ENCODE data around the gene RO60.

RO60 gene

DNA sequence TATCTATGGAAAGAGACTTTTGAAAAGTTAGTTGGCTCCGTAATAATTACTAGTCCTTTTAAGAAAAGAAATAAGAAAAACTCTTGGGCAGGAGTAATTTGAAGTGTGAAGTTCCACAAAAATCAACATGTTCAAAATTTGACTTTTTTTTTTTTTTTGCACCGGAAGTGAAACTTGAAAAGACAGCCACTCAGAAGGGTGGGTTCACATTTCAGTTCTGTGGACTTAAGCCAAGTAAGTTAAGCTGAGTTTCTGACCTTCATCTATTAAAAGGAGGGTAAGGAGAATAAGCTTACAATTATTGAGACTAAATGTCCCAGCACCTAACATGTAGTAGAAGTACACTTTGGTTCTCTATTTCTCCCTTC, 11.0 kb downstream of the RO60 start:
- Mint-ChIP-seq H3K27ac (peak overlapping the region; percentile 19), H3K4me1 (peaks cover 32% of the 10 kb centered on the region), H3K4me3 (no peak overlapping the region), H3K36me3 (peaks cover 1% of the 10 kb centered on the region), H3K27me3 (no peaks in the 10 kb centered on the region), H3K9me3 (no peaks in the 10 kb centered on the region)
- DNase-seq (ENCODE audit: low spot score in 2 of 2), result no peak
- ATAC-seq (ENCODE audit: low read depth), result peak; percentile 57

- Mint-ChIP-seq H3K27me3 (no peaks in the 10 kb centered on the region), H3K9me3 (no peaks in the 10 kb centered on the region), H3K36me3 (peaks cover 1% of the 10 kb centered on the region), H3K4me1 (peaks cover 29% of the 10 kb centered on the region), H3K27ac (peak overlapping the region; percentile 35), H3K4me3 (no peak overlapping the region)
- no peak for DNase-seq (ENCODE audit: low spot score in 2 of 2)
- peak; percentile 28 for ATAC-seq (ENCODE audit: low read depth)
Measured at GRCh38 chr1:193070942-193071341, 11.5 kb downstream of the RO60 start.

DNA sequence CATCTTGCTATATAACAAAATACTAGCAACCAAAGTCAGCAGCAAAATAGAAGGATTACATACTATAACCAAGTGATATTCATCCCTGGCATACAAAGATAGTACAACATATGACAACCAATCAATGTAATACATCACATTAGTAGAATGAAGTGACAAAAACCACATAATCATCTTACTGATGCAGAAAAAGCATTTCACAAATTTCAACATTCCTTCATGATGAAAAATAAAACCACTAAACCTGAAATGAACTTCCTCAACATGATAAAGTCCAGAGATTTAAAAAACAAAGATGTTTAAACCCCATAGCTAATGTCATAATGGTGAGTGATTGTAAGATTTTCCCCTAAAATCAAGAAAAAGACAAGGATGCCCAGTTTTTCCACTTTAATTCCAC, 18.6 kb downstream of the RO60 start:
- H3K27ac Mint-ChIP-seq, result no peak overlapping the region
- no peaks in the 10 kb centered on the region for H3K27me3 Mint-ChIP-seq
- peaks cover 25% of the 10 kb centered on the region for H3K36me3 Mint-ChIP-seq
- H3K9me3 Mint-ChIP-seq, result no peaks in the 10 kb centered on the region
- no peak for ATAC-seq (ENCODE audit: low read depth)
- no peak overlapping the region for H3K4me3 Mint-ChIP-seq
- no peak for DNase-seq (ENCODE audit: low spot score in 2 of 2)
- no peaks in the 10 kb centered on the region for H3K4me1 Mint-ChIP-seq

- Mint-ChIP-seq H3K4me3 (no peak overlapping the region), H3K4me1 (no peaks in the 10 kb centered on the region), H3K27ac (no peak overlapping the region), H3K9me3 (no peaks in the 10 kb centered on the region), H3K36me3 (peaks cover 28% of the 10 kb centered on the region), H3K27me3 (no peaks in the 10 kb centered on the region)
- DNase-seq (ENCODE audit: low spot score in 2 of 2), result no peak
- no peak for ATAC-seq (ENCODE audit: low read depth)
Measured at GRCh38 chr1:193079187-193079586, 19.8 kb downstream of the RO60 start.

DNA sequence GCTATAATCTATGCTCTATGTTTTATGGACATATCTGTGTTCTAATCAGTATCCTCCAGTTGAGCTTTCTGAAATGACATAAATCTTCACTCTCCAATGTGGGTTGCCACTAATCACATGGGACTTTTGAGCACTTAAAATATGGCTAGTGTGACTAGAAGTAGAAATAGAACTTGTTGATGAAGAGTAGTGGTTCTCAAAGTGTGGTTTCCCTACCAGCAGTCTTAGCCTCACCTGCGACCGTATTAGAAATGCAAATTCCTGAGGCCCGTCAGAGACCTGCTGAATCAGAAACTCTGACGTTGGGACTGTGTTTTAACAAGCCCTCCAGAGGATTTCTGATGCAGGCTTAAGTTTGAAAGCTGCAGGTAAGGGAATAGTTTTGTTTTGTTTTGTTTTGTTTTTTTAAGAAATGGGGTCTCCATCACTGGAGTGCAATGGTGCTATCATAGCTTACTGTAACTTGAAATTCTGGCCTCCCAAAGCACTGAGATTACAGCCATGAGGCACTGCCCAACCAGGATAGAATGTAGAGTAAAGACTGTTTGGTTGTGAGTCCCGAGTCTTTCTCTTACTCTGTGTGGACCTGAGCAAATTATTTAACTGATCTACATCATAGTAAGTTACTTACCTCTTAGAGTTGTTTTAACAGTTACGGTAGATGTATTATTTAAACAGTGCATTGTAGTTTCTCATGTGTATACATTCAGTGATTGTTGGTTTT, 24.1 kb downstream of the RO60 start:
- Mint-ChIP-seq H3K27me3 (no peaks in the 10 kb centered on the region), H3K27ac (peak overlapping the region; percentile 84), H3K36me3 (peaks cover 23% of the 10 kb centered on the region), H3K4me3 (no peak overlapping the region), H3K4me1 (no peaks in the 10 kb centered on the region), H3K9me3 (no peaks in the 10 kb centered on the region)
- DNase-seq (ENCODE audit: low spot score in 2 of 2) (peak in 1 of 2 donors; percentile 13), ATAC-seq (ENCODE audit: low read depth) (peak; percentile 91)

DNA sequence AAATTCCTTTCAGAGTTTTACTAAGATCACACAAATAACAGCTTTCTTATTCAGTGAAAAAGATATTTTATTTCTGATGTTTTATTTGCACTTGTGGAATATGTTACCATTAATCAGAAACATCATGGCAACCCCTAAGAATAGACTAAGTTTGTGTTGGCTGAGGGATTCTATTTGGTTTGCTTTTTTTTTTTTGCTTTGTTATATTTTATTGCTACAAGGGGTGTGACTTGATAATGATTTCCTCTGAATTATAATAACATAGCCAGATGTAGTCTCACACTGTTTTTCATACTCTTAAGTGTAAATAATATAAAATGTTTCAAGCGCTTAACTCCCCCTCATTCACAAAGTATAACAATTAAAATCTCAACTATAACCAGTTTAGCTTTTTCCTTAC, 25.9 kb downstream of the RO60 start:
- Mint-ChIP-seq H3K27ac (peak overlapping the region; percentile 65), H3K9me3 (no peaks in the 10 kb centered on the region), H3K27me3 (no peaks in the 10 kb centered on the region), H3K36me3 (peaks cover 13% of the 10 kb centered on the region), H3K4me1 (no peaks in the 10 kb centered on the region), H3K4me3 (no peak overlapping the region)
- ATAC-seq (ENCODE audit: low read depth) (no peak), DNase-seq (ENCODE audit: low spot score in 2 of 2) (no peak)

GRCh38 chr1:193086342-193086741, 26.9 kb downstream of the RO60 start:
- H3K27ac Mint-ChIP-seq, result no peak overlapping the region

DNA sequence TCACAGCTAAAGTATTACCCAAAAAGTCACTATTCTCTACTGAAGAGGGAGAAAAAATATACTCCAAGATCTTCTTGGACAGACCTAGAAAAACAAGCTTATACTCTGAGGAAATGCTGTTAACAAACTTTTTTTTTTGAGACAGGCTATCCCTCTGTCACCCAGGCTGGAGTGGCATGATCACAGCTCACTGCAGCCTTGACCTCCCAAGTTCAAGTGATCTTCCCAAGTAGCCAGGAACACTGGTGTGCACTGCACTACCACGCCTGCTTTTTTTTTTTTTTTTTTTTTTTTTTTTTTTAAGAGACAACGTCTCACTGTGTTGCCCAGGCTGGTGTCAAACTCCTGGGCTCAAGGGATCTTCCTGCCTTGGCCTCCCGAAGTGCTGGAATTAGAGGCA, 28.5 kb downstream of the RO60 start:
- Mint-ChIP-seq H3K27me3 (no peaks in the 10 kb centered on the region), H3K4me3 (no peak overlapping the region), H3K9me3 (no peaks in the 10 kb centered on the region), H3K36me3 (peaks cover 9% of the 10 kb centered on the region), H3K27ac (no peak overlapping the region), H3K4me1 (no peaks in the 10 kb centered on the region)
- DNase-seq (ENCODE audit: low spot score in 2 of 2), result no peak
- ATAC-seq (ENCODE audit: low read depth), result no peak

More at GRCh38 chr1:193086342-193086741, 26.9 kb downstream of the RO60 start:
- H3K36me3 Mint-ChIP-seq, result peaks cover 11% of the 10 kb centered on the region
- no peaks in the 10 kb centered on the region for H3K4me1 Mint-ChIP-seq
- no peaks in the 10 kb centered on the region for H3K27me3 Mint-ChIP-seq
- H3K9me3 Mint-ChIP-seq, result no peaks in the 10 kb centered on the region
- ATAC-seq (ENCODE audit: low read depth) (no peak), DNase-seq (ENCODE audit: low spot score in 2 of 2) (no peak)
- no peak overlapping the region for H3K4me3 Mint-ChIP-seq

DNA sequence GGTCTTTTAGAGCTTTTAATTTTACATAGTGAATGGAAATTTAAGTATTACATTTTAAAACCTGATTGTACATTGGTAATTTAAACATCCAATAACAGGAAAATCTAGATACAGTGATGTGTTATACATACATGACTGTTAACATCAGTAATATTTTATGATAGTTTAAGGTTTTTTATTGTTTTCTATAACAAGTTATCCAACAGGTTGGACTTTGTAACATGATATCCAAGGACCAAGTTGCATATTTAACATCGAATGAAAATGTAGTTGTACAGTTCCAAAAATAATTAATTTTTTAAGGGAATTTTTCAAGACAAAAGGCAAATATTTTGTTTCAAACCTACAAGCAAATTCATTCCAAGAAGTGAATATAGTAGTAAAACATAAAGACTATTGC, 31.5 kb downstream of the RO60 start:
- ATAC-seq (ENCODE audit: low read depth) (no peak), DNase-seq (ENCODE audit: low spot score in 2 of 2) (no peak)
- Mint-ChIP-seq H3K27ac (no peak overlapping the region), H3K36me3 (no peaks in the 10 kb centered on the region), H3K4me1 (no peaks in the 10 kb centered on the region), H3K9me3 (no peaks in the 10 kb centered on the region), H3K27me3 (no peaks in the 10 kb centered on the region), H3K4me3 (no peak overlapping the region)

- H3K27ac Mint-ChIP-seq, result peak overlapping the region; percentile 20
Measured at GRCh38 chr1:193094112-193094511, 34.7 kb downstream of the RO60 start.

GRCh38 chr1:193102662-193103061, 43.2 kb downstream of the RO60 start:
- H3K4me3 Mint-ChIP-seq, result no peak overlapping the region
- no peaks in the 10 kb centered on the region for H3K9me3 Mint-ChIP-seq
- H3K27me3 Mint-ChIP-seq, result no peaks in the 10 kb centered on the region
- H3K36me3 Mint-ChIP-seq, result peaks cover 3% of the 10 kb centered on the region
- H3K27ac Mint-ChIP-seq, result no peak overlapping the region
- H3K4me1 Mint-ChIP-seq, result peaks cover 15% of the 10 kb centered on the region
- DNase-seq (ENCODE audit: low spot score in 2 of 2), result no peak
- ATAC-seq (ENCODE audit: low read depth), result no peak

More at GRCh38 chr1:193094112-193094511, 34.7 kb downstream of the RO60 start:
- Mint-ChIP-seq H3K4me3 (no peak overlapping the region), H3K4me1 (no peaks in the 10 kb centered on the region), H3K9me3 (no peaks in the 10 kb centered on the region), H3K36me3 (peaks cover 8% of the 10 kb centered on the region), H3K27me3 (no peaks in the 10 kb centered on the region)
- ATAC-seq (ENCODE audit: low read depth), result no peak
- no peak for DNase-seq (ENCODE audit: low spot score in 2 of 2)

DNA sequence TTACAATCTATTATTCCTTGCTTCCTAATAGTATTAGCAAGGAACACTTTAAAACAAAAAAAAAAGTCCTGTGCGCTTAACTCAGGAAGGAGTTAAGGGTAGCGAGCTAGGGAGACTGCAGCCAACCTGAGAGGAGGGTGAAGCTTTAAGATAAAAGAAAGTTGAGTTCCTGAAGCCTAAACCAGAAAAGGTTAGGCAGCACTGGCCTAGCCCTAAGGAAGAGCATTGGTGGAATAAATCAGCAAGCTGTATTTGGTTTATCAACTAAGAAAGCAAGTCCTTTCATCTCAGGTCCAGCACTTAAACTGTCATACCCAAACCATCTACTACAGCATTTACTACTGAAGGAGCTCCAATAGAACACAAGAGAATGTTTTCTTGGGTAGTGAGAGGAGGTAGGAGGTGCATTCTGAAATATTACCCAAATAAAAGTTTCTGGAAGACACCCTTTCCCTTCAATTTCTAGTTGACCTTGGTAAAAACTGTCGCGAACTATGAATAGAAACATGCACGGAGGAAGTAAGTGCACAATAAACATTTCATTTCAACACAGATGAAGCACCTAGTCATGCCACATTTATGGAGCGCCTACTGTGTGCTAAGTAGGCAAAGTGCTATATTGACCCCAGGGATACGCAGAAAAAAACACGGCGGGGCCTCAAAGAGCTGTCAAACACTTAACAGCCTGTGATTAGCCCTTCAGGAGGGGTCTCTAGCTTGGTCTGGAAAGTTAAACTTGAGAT, 44.5 kb downstream of the RO60 start:
- H3K27me3 Mint-ChIP-seq, result no peaks in the 10 kb centered on the region
- H3K4me1 Mint-ChIP-seq, result peaks cover 15% of the 10 kb centered on the region
- DNase-seq (ENCODE audit: low spot score in 2 of 2) (no peak), ATAC-seq (ENCODE audit: low read depth) (no peak)
- H3K9me3 Mint-ChIP-seq, result no peaks in the 10 kb centered on the region
- peak overlapping the region; percentile 89 for H3K4me3 Mint-ChIP-seq
- H3K27ac Mint-ChIP-seq, result peak overlapping the region; percentile 65
- H3K36me3 Mint-ChIP-seq, result peaks cover 3% of the 10 kb centered on the region

DNA sequence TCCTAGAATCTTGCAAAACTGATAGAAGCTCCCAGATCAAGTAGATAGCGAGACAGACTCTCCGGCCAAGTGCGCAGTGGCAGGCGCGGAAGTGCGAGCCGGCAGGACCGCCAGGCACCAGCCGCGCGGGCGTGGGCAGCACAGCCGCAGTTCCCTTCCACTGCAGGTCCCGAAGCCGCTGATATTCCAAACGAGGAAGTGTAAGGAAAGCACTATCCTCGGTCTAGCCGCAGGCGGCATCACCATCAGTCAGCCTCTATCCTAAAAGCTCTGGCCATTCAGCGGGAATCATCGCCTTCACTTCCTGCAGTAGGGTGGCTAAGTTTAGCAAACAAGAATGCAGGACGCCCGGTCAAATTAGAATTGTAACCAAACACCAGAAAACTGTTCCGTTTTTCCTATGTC, 45.1 kb downstream of the RO60 start:
- H3K4me3 Mint-ChIP-seq, result peak overlapping the region; percentile 89
- ATAC-seq (ENCODE audit: low read depth), result peak; percentile 26
- H3K27me3 Mint-ChIP-seq, result no peaks in the 10 kb centered on the region
- peaks cover 3% of the 10 kb centered on the region for H3K36me3 Mint-ChIP-seq
- no peak for DNase-seq (ENCODE audit: low spot score in 2 of 2)
- H3K27ac Mint-ChIP-seq, result peak overlapping the region; percentile 65
- H3K4me1 Mint-ChIP-seq, result peaks cover 15% of the 10 kb centered on the region
- H3K9me3 Mint-ChIP-seq, result no peaks in the 10 kb centered on the region

- Mint-ChIP-seq H3K27ac (peak within 1 kb of the TSS; percentile 65), H3K4me3 (peak within 1 kb of the TSS; percentile 89), H3K9me3 (no peaks in the 10 kb centered on the region), H3K4me1 (peaks cover 15% of the 10 kb centered on the region), H3K36me3 (peaks cover 3% of the 10 kb centered on the region), H3K27me3 (no peaks in the 10 kb centered on the region)
- ATAC-seq (ENCODE audit: low read depth), result peak; percentile 83
- DNase-seq (ENCODE audit: low spot score in 2 of 2), result peak; percentile 15 to 25
Measured at GRCh38 chr1:193104907-193105820, 45.8 kb downstream of the RO60 start, which contains the start of gene GLRX2. Gene GLRX2, minus strand, starts transcription at chr1:193105414. Its CDS starts 32 bp downstream, at chr1:193105382.
